Endothelial cell of umbilical vein (primary cell): Measurements from ENCODE around the gene CIAPIN1. TPM values are rescaled to one million over a fixed set of nuclear protein-coding genes. Genes with fewer than 3 reads are reported as not detected.

Source experiments
- BruUV-seq: library from RNA; stranded (reverse); fragments of 400-500 nt; replicated peaks from 2 replicates; lab custom pipeline; 2021; lab: Mats Ljungman, UMichigan
- CTCF ChIA-PET: fragments of 300-600, 350-600 bp; sonication (Branson Sonifier 250); formaldehyde crosslinking; loops from one replicate; lab custom pipeline; 2021; ENCODE audit warnings: antibody characterized with exemption, inconsistent platforms; lab: Charles Lee
- POLR2A ChIA-PET: fragments of 300-600, 350-600 bp; sonication (Branson Sonifier 250); formaldehyde crosslinking; loops from one replicate; lab custom pipeline; 2021; ENCODE audit warnings: antibody characterized with exemption, inconsistent platforms; lab: Charles Lee
- DNase-seq: peaks from one replicate; pipeline ENCODE4 v3.0.0-alpha.2; 2011; ENCODE audit warnings: low read depth, low spot score
- FAIRE-seq: peaks from 2 replicates; lab custom pipeline; 2011; peaks lifted over from hg19 to GRCh38; lab: Jason Lieb, UNC
- H2AFZ ChIP-seq: 2 replicates; pipeline ENCODE4 v1.6.0; 2012; ENCODE audit warnings: low read depth, low read length, control low read depth, inconsistent platforms
- H3K27ac ChIP-seq: 2 replicates; pipeline ENCODE4 v1.5.1; 2011; ENCODE audit warnings: low read depth, mild to moderate bottlenecking, control low read depth, low read length, moderate library complexity; ENCODE audit not compliant: insufficient read depth
- H3K27me3 ChIP-seq, 2 experiments: 2 replicates each; pipeline versions ENCODE4 v1.6.0 to v1.6.1; 2011; ENCODE audit warnings: low read length in 2 of 2, mixed read lengths in 1 of 2; ENCODE audit not compliant: control insufficient read depth in 2 of 2, insufficient read depth in 2 of 2
- H3K36me3 ChIP-seq, 2 experiments: 2 replicates in 1 of 2; 3 replicates in 1 of 2; pipeline ENCODE4 v1.5.1; 2011; ENCODE audit warnings: low read length in 2 of 2, mild to moderate bottlenecking in 1 of 2, moderate library complexity in 1 of 2; ENCODE audit not compliant: control insufficient read depth in 2 of 2, insufficient read depth in 2 of 2; ENCODE audit errors: extremely low read depth in 1 of 2
- H3K4me1 ChIP-seq: 3 replicates; pipeline ENCODE4 v1.5.1; 2011; ENCODE audit warnings: mild to moderate bottlenecking, low read length; ENCODE audit not compliant: control insufficient read depth, insufficient read depth; ENCODE audit errors: extremely low read depth
- H3K4me2 ChIP-seq: 2 replicates; pipeline ENCODE4 v1.6.1; 2011; ENCODE audit warnings: low read length, control low read depth, mixed read lengths; ENCODE audit not compliant: insufficient read depth
- H3K4me3 ChIP-seq, 3 experiments: fragments of 200-600 bp in 1 of 3; sonication (generic), shearing (Covaris generic) in 1 of 3; replicated peaks in 1 of 3; 2 replicates each; pipeline ENCODE4 v1.5.1; 2011 to 2016; ENCODE audit warnings: control low read depth in 3 of 3, low read length in 3 of 3, mild to moderate bottlenecking in 2 of 3, inconsistent platforms in 1 of 3, low read depth in 1 of 3, moderate library complexity in 1 of 3; ENCODE audit not compliant: insufficient read depth in 1 of 3
- H3K79me2 ChIP-seq: 2 replicates; pipeline ENCODE4 v1.6.0; 2012; ENCODE audit warnings: low read length, inconsistent platforms; ENCODE audit not compliant: control insufficient read depth, insufficient read depth
- H3K9ac ChIP-seq: replicated peaks from 2 replicates; pipeline ENCODE3; 2011; ENCODE audit warnings: low read length, control low read depth; ENCODE audit not compliant: insufficient read depth; ENCODE audit errors: extremely low read depth
- H3K9me1 ChIP-seq: replicated peaks from 3 replicates; pipeline ENCODE4 v1.6.0; 2011; ENCODE audit warnings: mild to moderate bottlenecking, low read length; ENCODE audit not compliant: control insufficient read depth, insufficient read depth; ENCODE audit errors: extremely low read depth
- H3K9me3 ChIP-seq: replicated peaks from 2 replicates; pipeline ENCODE4 v1.5.1; 2012; ENCODE audit warnings: low read length, inconsistent platforms; ENCODE audit not compliant: control insufficient read depth, insufficient read depth
- H4K20me1 ChIP-seq: replicated peaks from 2 replicates; pipeline ENCODE3; 2011; ENCODE audit warnings: mild to moderate bottlenecking, low read length; ENCODE audit not compliant: control insufficient read depth, insufficient read depth; ENCODE audit errors: extremely low read depth
- CTCF ChIP-seq, 2 donors: IDR thresholded peaks; 1 replicate in 1 of 2; 2 replicates in 1 of 2; pipeline ENCODE4 v1.5.1; 2011; ENCODE audit warnings: low read length in 2 of 2, mild to moderate bottlenecking in 2 of 2, moderate library complexity in 2 of 2, control low read depth in 1 of 2, inconsistent platforms in 1 of 2, low read depth in 1 of 2; ENCODE audit not compliant: insufficient read depth in 1 of 2; ENCODE audit errors: extremely low read depth in 1 of 2
- EZH2 ChIP-seq: IDR thresholded peaks from 2 replicates; pipeline ENCODE4 v1.6.1; 2012; ENCODE audit warnings: borderline replicate concordance, low read depth, mild to moderate bottlenecking, moderate library complexity, low read length, inconsistent platforms; ENCODE audit not compliant: severe bottlenecking
- FOS ChIP-seq: IDR thresholded peaks from 2 replicates; pipeline ENCODE4 v1.6.1; 2011; ENCODE audit warnings: mild to moderate bottlenecking, low read length, moderate library complexity, borderline replicate concordance; ENCODE audit not compliant: insufficient read depth
- GATA2 ChIP-seq: IDR thresholded peaks from 2 replicates; pipeline ENCODE4 v1.7.0; 2011; ENCODE audit warnings: low read depth, mild to moderate bottlenecking, moderate library complexity, mixed read lengths, low read length; ENCODE audit not compliant: insufficient read length, insufficient read depth
- JUN ChIP-seq: IDR thresholded peaks from 2 replicates; pipeline ENCODE4 v1.6.1; 2011; ENCODE audit warnings: borderline replicate concordance, low read depth; ENCODE audit not compliant: insufficient read length, insufficient read depth
- MAX ChIP-seq: IDR thresholded peaks from 2 replicates; pipeline ENCODE4 v1.6.1; 2011; ENCODE audit not compliant: insufficient read depth, insufficient read length
- MYC ChIP-seq: IDR thresholded peaks from one replicate; pipeline ENCODE4 v1.6.1; 2011; ENCODE audit warnings: mild to moderate bottlenecking, low read depth, low read length
- POLR2A ChIP-seq: IDR thresholded peaks from 2 replicates; pipeline ENCODE4 v1.6.1; 2012; ENCODE audit warnings: low read depth, mild to moderate bottlenecking, control low read depth, low read length
- POLR2AphosphoS5 ChIP-seq: IDR thresholded peaks from 2 replicates; pipeline ENCODE4 v1.6.1; 2012; ENCODE audit warnings: low read depth, mild to moderate bottlenecking, control low read depth, low read length, moderate library complexity; ENCODE audit not compliant: insufficient read depth
- dilution Hi-C: fragments of 300-500 bp; cut with MboI; formaldehyde crosslinking; loops from one replicate; pipeline ENCODE4 v1.15.0; 2019; ENCODE audit warnings: low sequenced_read_pairs; ENCODE audit not compliant: extremely low pct_ligation_motif_present
- intact Hi-C: fragments of 100-400 bp; cut with micrococcal nuclease; formaldehyde crosslinking; loops from one replicate; pipeline ENCODE4 v1.10.0; 2022
- polyA plus RNA-seq, 4 experiments: library from polyadenylated mRNA; depleted of rRNA in 3 of 4; stranded (reverse) in 3 of 4; unstranded in 1 of 4; fragments of >200 nt; gene quantifications; 2 replicates each; pipeline versions ENCODE4 v1.2.1 to v1.2.3, GENCODE V29; 2011 to 2012; ENCODE audit warnings: missing spikeins in 1 of 4
- total RNA-seq: library from RNA; stranded (reverse); gene quantifications from 2 replicates; pipeline ENCODE4 v1.2.3, GENCODE V29; 2021

CIAPIN1 gene
- total and polyA plus RNA-seq, 2 donors (not counting 3 experiments of a cell fraction or from before 2014, with no cell fraction given): 74.6 to 77.9 TPM

GRCh38 chr16:57383276-57384247 lies 63.6 kb downstream of the CIAPIN1 start:
- BruUV-seq: no TSS peak

More at GRCh38 chr16:57383276-57384247, 63.6 kb downstream of the CIAPIN1 start:
- no peak overlapping the region for H3K4me3 ChIP-seq
- no peak overlapping the region for H3K4me2 ChIP-seq
- H3K9me3 ChIP-seq: no peaks in the 10 kb centered on the region
- peaks cover 18% of the 10 kb centered on the region for H3K4me1 ChIP-seq
- CTCF ChIA-PET: no interaction called here
- intact Hi-C loops: no loop called here
- H2AFZ ChIP-seq: no peak overlapping the region
- no peak for DNase-seq
- H3K36me3 ChIP-seq: no peaks in the 10 kb centered on the region
- H3K27ac ChIP-seq: no peak overlapping the region
- no peaks in the 10 kb centered on the region for H3K9me1 ChIP-seq
- no peaks in the 10 kb centered on the region for H3K79me2 ChIP-seq
- POLR2A ChIA-PET: no interaction called here
- FAIRE-seq: no peak
- H4K20me1 ChIP-seq: no peaks in the 10 kb centered on the region
- dilution Hi-C loops: no loop called here
- no peak for TF ChIP-seq CTCF (IDR thresholded peaks at IDR 0.05; ENCODE audit: extremely low read depth in 1 of 2, insufficient read depth in 1 of 2, low read depth in 1 of 2, low read length in 2 of 2)
- TF ChIP-seq POLR2A: no peak
- TF ChIP-seq MAX: no peak
- no peak for TF ChIP-seq POLR2AphosphoS5
- no peak for TF ChIP-seq FOS
- no peak for TF ChIP-seq EZH2
- TF ChIP-seq JUN: no peak
- no peak for TF ChIP-seq GATA2
- TF ChIP-seq MYC: no peak
- no peak overlapping the region for H3K9ac ChIP-seq
- no peaks in the 10 kb centered on the region for H3K27me3 ChIP-seq
